GM23338 (cell line): ENCODE data around the gene PTGER2. TPM values are rescaled to one million over a fixed set of nuclear protein-coding genes. Genes with fewer than 3 reads are reported as not detected.

Experiments used
- ATAC-seq: fragments of 200-7000 bp; cut with Tn5 transposase; 3 replicates; pipeline ENCODE4 v1.9.1; 2020
- DNase-seq: peaks from one replicate; pipeline ENCODE4 v3.0.0-alpha.2; 2015; ENCODE audit warnings: low spot score
- H2AFZ ChIP-seq: fragments of 200-600 bp; sonication (generic); 2 replicates; pipeline ENCODE4 v1.8.0; 2016; ENCODE audit warnings: antibody characterized with exemption, mild to moderate bottlenecking, moderate library complexity
- H3F3A ChIP-seq: fragments of 200-600 bp; sonication (generic); replicated peaks from 2 replicates; pipeline ENCODE4 v1.8.0; 2017; ENCODE audit warnings: antibody characterized with exemption, mixed run types, low read depth
- H3K27ac ChIP-seq: fragments of 200-600 bp; sonication (generic); 2 replicates; pipeline ENCODE4 v1.6.1; 2016; ENCODE audit warnings: low read depth
- H3K27me3 ChIP-seq: fragments of 200-600 bp; sonication (generic); 2 replicates; pipeline ENCODE4 v1.8.0; 2016; ENCODE audit warnings: mild to moderate bottlenecking, mixed run types, moderate library complexity; ENCODE audit not compliant: insufficient read depth
- H3K36me3 ChIP-seq: fragments of 200-600 bp; sonication (generic); 2 replicates; pipeline ENCODE4 v1.8.0; 2016; ENCODE audit warnings: mild to moderate bottlenecking; ENCODE audit not compliant: insufficient read depth
- H3K4me1 ChIP-seq: fragments of 200-600 bp; sonication (generic); 2 replicates; pipeline ENCODE4 v1.8.0; 2016; ENCODE audit warnings: mild to moderate bottlenecking, moderate library complexity; ENCODE audit not compliant: insufficient read depth
- H3K4me2 ChIP-seq: fragments of 200-600 bp; sonication (generic); 2 replicates; pipeline ENCODE4 v1.7.1; 2017; ENCODE audit warnings: mixed run types
- H3K4me3 ChIP-seq: fragments of 200-600 bp; sonication (generic); 2 replicates; pipeline ENCODE4 v1.6.1; 2016; ENCODE audit warnings: mixed run types
- H3K79me2 ChIP-seq: fragments of 200-600 bp; sonication (generic); replicated peaks from 2 replicates; pipeline ENCODE4 v1.8.0; 2017; ENCODE audit warnings: mild to moderate bottlenecking; ENCODE audit not compliant: insufficient read depth
- H3K9me2 ChIP-seq: fragments of 200-600 bp; sonication (generic); 2 replicates; pipeline ENCODE4 v1.8.0; 2017; ENCODE audit not compliant: insufficient read depth
- H4K20me1 ChIP-seq: fragments of 200-600 bp; sonication (generic); replicated peaks from 2 replicates; pipeline ENCODE4 v1.8.0; 2017; ENCODE audit warnings: mild to moderate bottlenecking; ENCODE audit not compliant: insufficient read depth
- H3K27ac Mint-ChIP-seq: 2 replicates; pipeline ENCODE4 v1.8.0; 2020; ENCODE audit warnings: inconsistent platforms, mild to moderate bottlenecking, moderate library complexity, mixed read lengths
- H3K27me3 Mint-ChIP-seq: 3 replicates; pipeline ENCODE4 v1.8.0; 2022; ENCODE audit warnings: low read depth, mild to moderate bottlenecking, moderate library complexity, mixed read lengths, inconsistent platforms; ENCODE audit not compliant: insufficient read depth, poor library complexity
- H3K36me3 Mint-ChIP-seq: 3 replicates; pipeline ENCODE4 v1.8.0; 2021; ENCODE audit warnings: low read depth, mild to moderate bottlenecking, inconsistent platforms, moderate library complexity, mixed read lengths
- H3K4me1 Mint-ChIP-seq: 3 replicates; pipeline ENCODE4 v1.8.0; 2020; ENCODE audit warnings: mild to moderate bottlenecking, inconsistent platforms, mixed read lengths
- H3K4me3 Mint-ChIP-seq: 3 replicates; pipeline ENCODE4 v1.8.0; 2021; ENCODE audit warnings: moderate library complexity, mild to moderate bottlenecking, inconsistent platforms, mixed read lengths
- H3K9me3 Mint-ChIP-seq: 3 replicates; pipeline ENCODE4 v1.8.0; 2020; ENCODE audit warnings: moderate library complexity, mild to moderate bottlenecking, inconsistent platforms, mixed read lengths
- CTCF ChIP-seq, 2 experiments: fragments of 200-600 bp in 1 of 2; sonication (generic) in 1 of 2; conservative IDR thresholded peaks; 2 replicates each; pipeline versions ENCODE4 v1.5.1 to v1.6.1; 2016 to 2017; ENCODE audit warnings: antibody characterized with exemption in 2 of 2, low read depth in 2 of 2, mild to moderate bottlenecking in 2 of 2, moderate library complexity in 1 of 2
- EZH2 ChIP-seq: fragments of 200-600 bp; sonication (generic); IDR thresholded peaks from one replicate; pipeline ENCODE4 v1.8.0; 2017; ENCODE audit warnings: antibody characterized with exemption, mild to moderate bottlenecking, low read depth; ENCODE audit not compliant: unreplicated experiment
- POLR2AphosphoS5 ChIP-seq: IDR thresholded peaks from 2 replicates; pipeline ENCODE4 v1.6.1; 2016; ENCODE audit warnings: antibody characterized with exemption, low read depth
- REST ChIP-seq: IDR thresholded peaks from one replicate; pipeline ENCODE4 v1.6.1; 2018; ENCODE audit warnings: antibody characterized with exemption; ENCODE audit not compliant: unreplicated experiment
- STAT1 ChIP-seq: IDR thresholded peaks from one replicate; pipeline ENCODE4 v1.6.1; 2016; ENCODE audit warnings: antibody characterized with exemption; ENCODE audit not compliant: unreplicated experiment
- ZNF462 ChIP-seq: fragments of 250-450 bp; sonication (Bioruptor Pico); IDR thresholded peaks from 2 replicates; pipeline ENCODE4 v1.5.0; 2020; ENCODE audit warnings: mild to moderate bottlenecking, moderate library complexity
- polyA plus RNA-seq: library from polyadenylated mRNA; unstranded; fragments of >200 nt; fragmentation: Nextera tagmentation; extraction: Ambion mirVana; gene quantifications from 2 replicates; pipeline ENCODE4 v1.2.1, GENCODE V29; 2016
- total RNA-seq: library from RNA; depleted of rRNA; stranded (reverse); fragments of >200 nt; shearing (Covaris generic); gene quantifications from 2 replicates; pipeline ENCODE4 v1.2.3, GENCODE V29; 2014

PTGER2 gene
- total and polyA plus RNA-seq, 2 experiments from 2014 or later = 1.3 TPM

GRCh38 chr14:52279408-52279807, 34.7 kb upstream of the PTGER2 start:
- H3K27me3 Mint-ChIP-seq = no peaks in the 10 kb centered on the region
- no peaks in the 10 kb centered on the region for H3K9me3 Mint-ChIP-seq
- peak overlapping the region; percentile 57; the same call in 1 of the 2 replicates for H3K27ac Mint-ChIP-seq
- H3K4me1 Mint-ChIP-seq = peaks cover 23% of the 10 kb centered on the region
- Histone ChIP-seq H3K4me3 (no peak overlapping the region), H3K4me2 (no peak overlapping the region), H2AFZ (no peak overlapping the region), H3K27ac (no peak overlapping the region), H3K79me2 (no peaks in the 10 kb centered on the region), H3F3A (no peaks in the 10 kb centered on the region), H3K36me3 (no peaks in the 10 kb centered on the region), H3K4me1 (peaks cover 17% of the 10 kb centered on the region; the same call in 1 of the 2 replicates), H3K27me3 (no peaks in the 10 kb centered on the region), H4K20me1 (no peaks in the 10 kb centered on the region), H3K9me2 (peaks cover 19% of the 10 kb centered on the region)
- DNase-seq = no peak
- TF ChIP-seq REST (no peak), EZH2 (no peak), POLR2AphosphoS5 (no peak), STAT1 (no peak)
- no peak overlapping the region for H3K4me3 Mint-ChIP-seq
- no peak for ATAC-seq
- H3K36me3 Mint-ChIP-seq = no peaks in the 10 kb centered on the region

- Histone ChIP-seq H3K9me2 (peaks cover 34% of the 10 kb centered on the region), H3F3A (no peaks in the 10 kb centered on the region), H2AFZ (no peak overlapping the region), H3K27ac (no peak overlapping the region), H3K4me3 (no peak overlapping the region), H3K4me1 (peaks cover 20% of the 10 kb centered on the region; the same call in 1 of the 2 replicates), H3K4me2 (no peak overlapping the region), H3K27me3 (no peaks in the 10 kb centered on the region), H4K20me1 (no peaks in the 10 kb centered on the region), H3K79me2 (no peaks in the 10 kb centered on the region), H3K36me3 (no peaks in the 10 kb centered on the region)
- Mint-ChIP-seq H3K9me3 (no peaks in the 10 kb centered on the region), H3K4me1 (peaks cover 37% of the 10 kb centered on the region), H3K27ac (no peak overlapping the region), H3K36me3 (no peaks in the 10 kb centered on the region), H3K4me3 (no peak overlapping the region), H3K27me3 (no peaks in the 10 kb centered on the region)
- TF ChIP-seq CTCF (conservative IDR thresholded peaks at IDR 0.05; ENCODE audit: low read depth in 2 of 2) (no peak), ZNF462 (no peak)
- DNase-seq = no peak
- ATAC-seq = no peak
Measured at GRCh38 chr14:52283099-52283498, 31.0 kb upstream of the PTGER2 start.
